K562 (cell line): Measurements from ENCODE around the gene TENM4. TPM values are rescaled to one million over a fixed set of nuclear protein-coding genes. Genes with fewer than 3 reads are reported as not detected.

Experiments
- ATAC-seq: fragments of 200-7000 bp; cut with Tn5 transposase; 3 replicates; pipeline ENCODE4 v1.9.1; 2020; ENCODE audit warnings: moderate library complexity
- BruUV-seq: library from RNA; stranded (reverse); fragments of 400-500 nt; replicated peaks from 2 replicates; lab custom pipeline; 2021; lab: Mats Ljungman, UMichigan
- CTCF ChIA-PET: fragments of 300-600 bp; formaldehyde crosslinking; extraction: SDS; loops from one replicate; lab custom pipeline; 2021; ENCODE audit warnings: low intra/inter-chr PET ratio; lab: Yijun Ruan, JAX
- POLR2A ChIA-PET: fragments of 300-600, 350-650 bp; sonication (Branson Sonifier 250); formaldehyde crosslinking; extraction: SDS; loops from one replicate; lab custom pipeline; 2021; ENCODE audit warnings: antibody characterized with exemption, inconsistent platforms; lab: Yijun Ruan, JAX
- DNase-seq, 4 experiments: peaks; one replicate each; pipeline versions ENCODE4 v3.0.0 to v3.0.0-alpha.2; 2011 to 2018; ENCODE audit warnings: low spot score in 3 of 4, mixed read lengths in 3 of 4; ENCODE audit errors: extremely low read depth in 1 of 4
- FAIRE-seq: peaks from 2 replicates; lab custom pipeline; 2011; peaks lifted over from hg19 to GRCh38; lab: Jason Lieb, UNC
- H2AFZ ChIP-seq: 2 replicates; pipeline ENCODE4 v1.6.0; 2011; ENCODE audit warnings: low read depth, low read length, control low read depth, inconsistent platforms
- H3K27ac ChIP-seq: fragments of 200-600 bp; 3 replicates; pipeline ENCODE4 v1.8.0; 2011; ENCODE audit warnings: low read depth, mild to moderate bottlenecking, control low read depth, inconsistent platforms, low read length, moderate library complexity, mixed read lengths; ENCODE audit errors: extremely low read depth
- H3K27me3 ChIP-seq, 2 experiments: fragments of 300-600 bp in 1 of 2; 2 replicates in 1 of 2; 3 replicates in 1 of 2; pipeline versions ENCODE4 v1.6.0 to v1.8.0; 2011; ENCODE audit warnings: inconsistent platforms in 2 of 2, low read length in 2 of 2, mild to moderate bottlenecking in 1 of 2, mixed read lengths in 1 of 2, moderate library complexity in 1 of 2; ENCODE audit not compliant: control insufficient read depth in 2 of 2, insufficient read depth in 2 of 2
- H3K36me3 ChIP-seq: fragments of 300-600 bp; 3 replicates; pipeline ENCODE4 v1.8.0; 2011; ENCODE audit warnings: mild to moderate bottlenecking, low read length, inconsistent platforms; ENCODE audit not compliant: control insufficient read depth, insufficient read depth
- H3K4me1 ChIP-seq, 2 experiments: fragments of 200-600 bp in 1 of 2; replicated peaks in 1 of 2; 2 replicates in 1 of 2; 3 replicates in 1 of 2; pipeline versions ENCODE4 v1.5.1 to v1.8.0; 2011; ENCODE audit warnings: inconsistent platforms in 2 of 2, low read length in 2 of 2, mild to moderate bottlenecking in 1 of 2, mixed read lengths in 1 of 2, moderate library complexity in 1 of 2; ENCODE audit not compliant: control insufficient read depth in 2 of 2, insufficient read depth in 2 of 2
- H3K4me2 ChIP-seq: 2 replicates; pipeline ENCODE4 v1.6.1; 2011; ENCODE audit warnings: low read length, control low read depth, inconsistent platforms, mixed read lengths; ENCODE audit not compliant: insufficient read depth
- H3K4me3 ChIP-seq: fragments of 200-600 bp; sonication (generic), shearing (Covaris generic); 2 replicates; pipeline ENCODE4 v1.5.1; 2016; ENCODE audit warnings: control low read depth, inconsistent platforms
- H3K79me2 ChIP-seq: fragments of 200-600 bp; 3 replicates; pipeline ENCODE4 v1.8.0; 2011; ENCODE audit warnings: low read length, inconsistent platforms; ENCODE audit not compliant: control insufficient read depth, insufficient read depth
- H3K9ac ChIP-seq, 2 experiments: 2 replicates each; pipeline versions ENCODE4 v1.6.0 to v1.6.1; 2011; ENCODE audit warnings: low read depth in 2 of 2, low read length in 2 of 2, control low read depth in 1 of 2, inconsistent platforms in 1 of 2, mild to moderate bottlenecking in 1 of 2, mixed read lengths in 1 of 2; ENCODE audit not compliant: insufficient read depth in 1 of 2
- H3K9me1 ChIP-seq: one replicate; pipeline ENCODE4 v1.6.0; 2011; ENCODE audit warnings: inconsistent platforms, mild to moderate bottlenecking, low read length, moderate library complexity; ENCODE audit not compliant: control insufficient read depth, insufficient read depth
- H3K9me3 ChIP-seq: replicated peaks from 2 replicates; pipeline ENCODE4 v1.5.1; 2011; ENCODE audit warnings: low read depth, low read length, inconsistent platforms; ENCODE audit not compliant: control insufficient read depth, insufficient read depth
- H4K20me1 ChIP-seq: replicated peaks from 2 replicates; pipeline ENCODE4 v1.6.1; 2011; ENCODE audit warnings: low read length, inconsistent platforms, mixed read lengths; ENCODE audit not compliant: control insufficient read depth, insufficient read depth
- EZH2 ChIP-seq: IDR thresholded peaks from 2 replicates; pipeline ENCODE4 v1.6.1; 2012; ENCODE audit warnings: low read depth, mild to moderate bottlenecking, inconsistent platforms, low read length, borderline replicate concordance
- HOXB6 ChIP-seq: fragments of 250-450 bp; sonication (Bioruptor Pico); IDR thresholded peaks from 2 replicates; pipeline ENCODE4 v1.5.1; 2022; ENCODE audit warnings: mild to moderate bottlenecking, borderline replicate concordance
- MXI1 ChIP-seq: IDR thresholded peaks from 2 replicates; pipeline ENCODE4 v1.6.1; 2011; ENCODE audit warnings: low read depth, mild to moderate bottlenecking, improper control_type of control experiment, low read length
- NR2C1 ChIP-seq, 2 experiments: fragments of 450-650 bp; IDR thresholded peaks; 2 replicates each; pipeline ENCODE4 v1.6.1; 2017; ENCODE audit warnings: mild to moderate bottlenecking in 2 of 2, antibody characterized with exemption in 1 of 2, inconsistent platforms in 1 of 2, missing compliant biosample characterization in 1 of 2, missing genetic modification characterization in 1 of 2
- PHTF2 ChIP-seq: fragments of 250-450 bp; sonication (Bioruptor Pico); IDR thresholded peaks from 2 replicates; pipeline ENCODE4 v1.5.0; 2021; ENCODE audit warnings: mild to moderate bottlenecking
- SIX5 ChIP-seq, 2 experiments: IDR thresholded peaks; 2 replicates each; pipeline ENCODE4 v1.6.1; 2011; ENCODE audit warnings: low read length in 2 of 2, borderline replicate concordance in 1 of 2, low read depth in 1 of 2, mild to moderate bottlenecking in 1 of 2, moderate library complexity in 1 of 2; ENCODE audit not compliant: insufficient read depth in 1 of 2
- SMARCA5 ChIP-seq: fragments of 450-650 bp; IDR thresholded peaks from 2 replicates; pipeline ENCODE4 v1.6.1; 2016
- TBP ChIP-seq: optimal IDR thresholded peaks from 2 replicates; pipeline ENCODE3; 2011; ENCODE audit warnings: low read depth, low read length, improper control_type of control experiment
- TSC22D4 ChIP-seq: fragments of 450-650 bp; IDR thresholded peaks from 2 replicates; pipeline ENCODE4 v1.6.1; 2016; ENCODE audit warnings: missing genetic modification characterization, missing biosample characterization, control low read depth
- ZNF263 ChIP-seq: sonication (generic); formaldehyde crosslinking; IDR thresholded peaks from 2 replicates; pipeline ENCODE4 v1.8.0; 2022; ENCODE audit warnings: mild to moderate bottlenecking, missing genetic modification reagents, borderline replicate concordance
- ZNF507 ChIP-seq: conservative IDR thresholded peaks from 2 replicates; pipeline ENCODE4 v1.6.1; 2017; ENCODE audit warnings: missing genetic modification characterization, missing compliant biosample characterization
- ZNF57 ChIP-seq: fragments of 450-650 bp; formaldehyde crosslinking; IDR thresholded peaks from 2 replicates; pipeline ENCODE4 v1.4.0; 2020; ENCODE audit warnings: mild to moderate bottlenecking, moderate library complexity
- WGBS: fragments of 100-300 bp; shearing (Covaris generic); methylation state at CpG from one replicate; pipeline ENCODE4 v1.1.6; 2016; ENCODE audit warnings: low coverage, mixed read lengths; ENCODE audit not compliant: insufficient coverage; ENCODE audit errors: missing lambda C conversion rate; 5-methylcytosine and 5-hydroxymethylcytosine counted together
- in situ Hi-C: fragments of 300-500 bp; cut with MboI; formaldehyde crosslinking; loops from 4 replicates; pipeline ENCODE4 v1.15.0; 2018; ENCODE audit warnings: inconsistent platforms, mixed read lengths
- intact Hi-C: fragments of 100-400 bp; cut with micrococcal nuclease; formaldehyde crosslinking; loops from 2 replicates; pipeline ENCODE4 v1.14.2; 2022
- polyA plus RNA-seq, 8 experiments: library from polyadenylated mRNA; depleted of rRNA in 4 of 8; stranded (reverse) in 5 of 8; unstranded in 3 of 8; fragments of >200 nt; fragmentation: Nextera tagmentation in 2 of 8; fragmentation: Illumina TruSeq in 1 of 8; extraction: Ambion mirVana in 2 of 8; extraction: Trizol in 1 of 8; gene quantifications; 2 replicates each; pipeline versions ENCODE4 v1.2.1 to v1.2.3, GENCODE V29; 2011 to 2014; ENCODE audit warnings: inconsistent platforms in 1 of 8, missing spikeins in 1 of 8
- total RNA-seq, 7 experiments: library from RNA; depleted of rRNA in 6 of 7; stranded (reverse); fragments of >200 nt in 6 of 7; fragmentation: Illumina TruSeq in 2 of 7; extraction: Trizol in 2 of 7; gene quantifications; 2 replicates each; pipeline versions ENCODE4 v1.2.1 to v1.2.3, GENCODE V29; 2011 to 2021; ENCODE audit warnings: low replicate concordance in 1 of 7
- TF ChIP-seq, protein P1 (sequence below): fragments of 450-650 bp; IDR thresholded peaks from 2 replicates; pipeline ENCODE4 v1.6.1; 2016; ENCODE audit warnings: mild to moderate bottlenecking

TENM4 gene
- total and polyA plus RNA-seq, 9 of the 15 experiments (the other 6 are each of a cell fraction or from before 2014, with no cell fraction given): 0.16 TPM; not detected in 8

DNA sequence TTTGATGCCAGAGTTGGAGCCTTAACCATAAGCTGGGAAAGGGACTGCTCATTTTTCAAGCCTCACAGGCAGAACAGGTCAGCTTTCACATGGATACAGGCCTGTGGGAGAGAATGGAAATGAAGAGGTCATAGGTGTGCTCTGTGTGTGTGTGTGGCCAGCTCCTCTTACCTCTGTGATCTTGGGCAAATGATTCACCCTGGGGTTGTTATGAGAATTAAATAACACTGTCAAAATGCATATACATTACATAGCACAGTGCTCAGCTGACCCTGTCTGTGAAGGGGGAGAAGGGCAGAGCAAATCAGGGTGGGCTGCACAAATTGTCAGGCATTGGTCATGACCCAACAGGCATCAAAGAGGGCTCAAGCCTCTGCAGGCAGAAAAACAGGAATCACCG lies 372.5 kb downstream of the TENM4 start (continued):
- no peak for TF ChIP-seq MXI1

DNA sequence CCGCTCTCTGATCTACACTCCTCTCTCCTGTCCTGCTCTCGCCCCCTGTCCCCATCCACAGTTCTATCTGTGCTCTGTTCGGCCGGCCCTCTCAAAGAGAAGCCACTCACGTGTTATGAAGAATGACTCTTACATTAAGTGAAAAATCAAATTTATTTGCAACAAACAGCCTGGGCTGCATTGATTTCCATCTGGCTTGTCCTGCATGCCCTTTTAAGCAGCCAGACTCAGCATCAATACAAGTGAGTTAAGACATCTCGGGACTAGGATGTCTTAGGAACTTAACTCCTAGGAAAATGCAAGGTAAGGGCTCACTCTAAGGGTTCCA lies 373.5 kb downstream of the TENM4 start:
- no peak overlapping the region for H3K9ac ChIP-seq
- 2% methylated on average over 5 of the region's 6 CpGs for WGBS
- no peaks in the 10 kb centered on the region for H3K9me3 ChIP-seq
- intact Hi-C loops (no loop called here), in situ Hi-C loops (no loop called here)
- no peak for DNase-seq
- 0 out of 5 replicates have a peak, but pooled peaks cover 0 to 4% of the 10 kb centered on the region in 2 experiments for H3K4me1 ChIP-seq
- no peak for ATAC-seq
- H3K27me3 ChIP-seq: peaks cover 0 to 26% of the 10 kb centered on the region in 2 experiments; a peak in 2 of 5 replicates
- POLR2A ChIA-PET: interaction anchor here (0.6 to 2.7 kb wide), 2 partner anchors 7 to 313 kb away, joined by 3 to 6 read pairs; no protein-coding TSS in a partner anchor
- no peak for FAIRE-seq
- no peaks in the 10 kb centered on the region for H3K79me2 ChIP-seq
- H3K27ac ChIP-seq: no peak overlapping the region
- no peak overlapping the region for H3K4me2 ChIP-seq
- no peaks in the 10 kb centered on the region for H3K36me3 ChIP-seq
- H2AFZ ChIP-seq: no peak overlapping the region
- peaks cover 2% of the 10 kb centered on the region for H3K9me1 ChIP-seq
- no TSS peak for BruUV-seq
- CTCF ChIA-PET: no interaction called here
- H3K4me3 ChIP-seq: no peak overlapping the region
- 0 out of 2 replicates have a peak, but pooled peaks cover 3% of the 10 kb centered on the region for H4K20me1 ChIP-seq
- TF ChIP-seq ZNF507 (tag) (no peak), TSC22D4 (tag) (no peak), ZNF263 (CRISPR knock-in tag) (no peak), SMARCA5 (no peak), SIX5 (IDR thresholded peaks at IDR 0.05; ENCODE audit: borderline replicate concordance in 1 of 2, insufficient read depth in 1 of 2, low read depth in 1 of 2, low read length in 2 of 2) (no peak), TBP (no peak), ZNF57 (CRISPR knock-in tag) (no peak), PHTF2 (CRISPR knock-in tag) (no peak), HOXB6 (CRISPR knock-in tag) (no peak), EZH2 (no peak), NR2C1 (IDR thresholded peaks at IDR 0.05) (no peak), NR2C1 (tag; IDR thresholded peaks at IDR 0.05) (no peak)
- TF ChIP-seq, protein P1, sequence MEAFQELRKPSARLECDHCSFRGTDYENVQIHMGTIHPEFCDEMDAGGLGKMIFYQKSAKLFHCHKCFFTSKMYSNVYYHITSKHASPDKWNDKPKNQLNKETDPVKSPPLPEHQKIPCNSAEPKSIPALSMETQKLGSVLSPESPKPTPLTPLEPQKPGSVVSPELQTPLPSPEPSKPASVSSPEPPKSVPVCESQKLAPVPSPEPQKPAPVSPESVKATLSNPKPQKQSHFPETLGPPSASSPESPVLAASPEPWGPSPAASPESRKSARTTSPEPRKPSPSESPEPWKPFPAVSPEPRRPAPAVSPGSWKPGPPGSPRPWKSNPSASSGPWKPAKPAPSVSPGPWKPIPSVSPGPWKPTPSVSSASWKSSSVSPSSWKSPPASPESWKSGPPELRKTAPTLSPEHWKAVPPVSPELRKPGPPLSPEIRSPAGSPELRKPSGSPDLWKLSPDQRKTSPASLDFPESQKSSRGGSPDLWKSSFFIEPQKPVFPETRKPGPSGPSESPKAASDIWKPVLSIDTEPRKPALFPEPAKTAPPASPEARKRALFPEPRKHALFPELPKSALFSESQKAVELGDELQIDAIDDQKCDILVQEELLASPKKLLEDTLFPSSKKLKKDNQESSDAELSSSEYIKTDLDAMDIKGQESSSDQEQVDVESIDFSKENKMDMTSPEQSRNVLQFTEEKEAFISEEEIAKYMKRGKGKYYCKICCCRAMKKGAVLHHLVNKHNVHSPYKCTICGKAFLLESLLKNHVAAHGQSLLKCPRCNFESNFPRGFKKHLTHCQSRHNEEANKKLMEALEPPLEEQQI: no peak
